Fibroblast of skin of left quadriceps (primary cell): ENCODE measurements around the gene RAB1B.
"Not testable (repeated sequence)": the region's sequence is repeated elsewhere in the genome, so short reads cannot be mapped to it uniquely, and the experiment has no call there.

Source experiments
- DNase-seq, 2 experiments: peaks; one replicate each; pipeline ENCODE4 v3.0.0-alpha.2; 2013; ENCODE audit warnings: low read depth in 2 of 2

RAB1B gene

DNA sequence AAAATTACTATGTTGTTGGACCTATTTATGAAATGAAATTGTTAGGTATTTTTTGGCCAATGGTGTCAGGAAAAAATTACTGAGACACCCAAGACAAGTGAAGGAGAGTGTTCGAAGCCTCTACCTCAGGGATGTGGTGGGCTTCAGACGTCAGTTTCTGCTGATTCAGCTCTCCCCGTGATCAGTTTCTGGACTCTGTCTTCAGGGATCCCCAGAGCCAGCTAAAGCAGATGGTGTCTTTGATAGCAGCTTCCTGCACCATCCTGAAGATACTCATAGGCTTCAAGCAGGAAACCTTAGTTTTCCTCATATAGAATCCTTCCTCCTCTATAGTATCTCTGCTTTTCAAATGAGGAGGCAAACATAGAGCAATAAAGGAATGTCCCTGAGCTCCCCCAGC, 41.0 kb downstream of the RAB1B start:
- DNase-seq = no peak

DNA sequence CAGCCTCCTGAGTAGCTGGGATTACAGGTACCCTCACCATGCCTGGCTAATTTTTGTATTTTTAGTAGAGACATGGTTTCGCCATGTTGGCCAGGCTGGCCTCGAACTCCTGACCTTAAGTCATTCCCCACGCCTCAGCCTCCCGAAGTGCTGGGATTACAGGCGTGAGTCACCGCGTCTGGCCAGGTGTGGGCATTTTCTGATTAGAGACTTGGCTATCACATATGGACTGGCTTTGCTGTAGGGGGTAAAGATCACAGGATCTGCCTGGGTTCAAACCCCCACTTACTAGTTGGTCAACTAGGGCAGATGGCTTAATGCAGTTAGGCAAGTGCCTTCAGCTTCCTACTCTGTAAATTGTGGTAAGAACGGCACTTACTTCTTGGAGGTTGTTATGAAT, 41.9 kb downstream of the RAB1B start:
- no peak for DNase-seq

DNA sequence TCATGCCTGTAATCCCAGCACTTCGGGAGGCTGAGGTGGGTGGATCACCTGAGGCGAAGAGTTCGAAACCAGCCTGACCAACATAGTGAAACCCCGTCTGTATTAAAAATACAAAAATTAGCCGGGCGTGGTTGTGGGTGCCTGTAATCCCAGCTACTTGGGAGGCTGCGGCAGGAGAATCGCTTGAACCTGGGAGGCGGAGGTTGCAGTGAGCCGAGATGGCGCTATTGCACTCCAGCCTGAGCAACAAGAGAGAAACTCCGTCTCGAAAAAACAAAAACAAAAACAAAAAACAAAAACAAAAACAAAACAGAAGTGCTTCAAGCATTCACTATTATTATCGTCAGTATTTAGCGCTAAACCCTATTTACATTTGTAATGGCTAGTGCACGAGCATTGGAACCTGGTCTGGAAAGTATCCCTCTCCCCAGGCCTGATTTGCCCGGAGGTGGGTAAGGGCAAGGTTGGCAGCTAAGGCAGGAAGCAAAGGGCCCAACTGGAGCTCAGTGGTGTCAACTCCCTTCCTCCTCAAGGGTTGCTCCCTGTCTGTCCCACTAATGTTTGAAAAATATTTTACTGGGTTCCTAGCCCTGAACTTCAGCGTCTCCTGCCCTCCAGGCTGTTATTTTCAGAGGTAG, 42.5 kb downstream of the RAB1B start:
- DNase-seq = not testable (repeated sequence)

DNA sequence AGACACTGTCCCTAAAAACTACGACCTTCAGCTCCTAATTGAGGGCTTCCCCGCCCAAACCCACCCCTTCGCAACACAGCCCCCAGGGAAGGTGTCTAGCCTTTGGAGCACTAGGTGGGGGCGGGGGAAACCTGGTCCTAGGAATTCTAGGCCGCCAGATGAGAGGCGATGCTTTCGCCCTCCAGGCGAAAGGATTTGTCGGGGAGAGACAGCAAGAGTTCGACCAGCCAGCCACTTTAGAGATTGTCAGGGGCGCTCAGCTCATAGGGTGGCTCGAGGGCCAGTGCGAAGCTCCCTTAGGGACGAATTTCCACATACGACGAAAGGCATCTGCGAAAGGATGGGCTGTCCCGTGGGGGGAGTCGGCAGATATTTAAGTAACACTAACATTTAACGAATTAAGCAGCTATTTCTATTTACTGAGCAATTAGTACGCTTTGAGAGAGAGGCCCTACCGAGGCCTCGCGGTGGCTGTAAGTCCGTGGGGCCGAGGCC, 43.1 kb downstream of the RAB1B start:
- no peak for DNase-seq

DNA sequence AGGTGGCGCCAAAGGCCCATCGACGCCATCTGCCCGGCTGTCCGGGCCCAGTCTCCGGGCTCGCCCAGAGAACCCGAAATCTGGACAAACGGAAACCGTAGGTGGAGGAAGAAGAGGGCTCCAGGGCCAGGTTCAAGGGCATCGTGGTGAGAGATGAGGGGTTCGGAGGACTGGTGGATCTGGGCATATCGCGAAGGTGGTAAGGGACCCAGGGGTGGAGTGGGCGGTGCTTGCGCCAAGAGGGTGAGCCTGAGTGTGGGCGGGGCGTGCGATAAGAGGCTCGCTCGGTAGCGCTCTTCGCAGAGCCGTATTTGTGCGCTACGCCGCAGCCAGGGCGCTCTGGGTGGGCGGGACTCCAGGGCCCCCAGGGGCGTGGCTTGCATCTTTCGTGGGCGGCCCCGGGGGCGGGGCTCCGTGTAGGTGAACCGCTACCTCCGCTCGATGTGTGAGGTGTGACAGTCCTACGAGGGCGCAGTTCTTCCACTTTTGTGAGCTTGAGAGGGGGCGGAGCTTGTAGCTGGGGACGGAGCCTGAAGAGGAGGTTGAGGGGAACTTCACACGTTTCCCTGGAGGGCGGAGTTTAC, 43.6 kb downstream of the RAB1B start:
- DNase-seq = peak; percentile 78 to 83

DNA sequence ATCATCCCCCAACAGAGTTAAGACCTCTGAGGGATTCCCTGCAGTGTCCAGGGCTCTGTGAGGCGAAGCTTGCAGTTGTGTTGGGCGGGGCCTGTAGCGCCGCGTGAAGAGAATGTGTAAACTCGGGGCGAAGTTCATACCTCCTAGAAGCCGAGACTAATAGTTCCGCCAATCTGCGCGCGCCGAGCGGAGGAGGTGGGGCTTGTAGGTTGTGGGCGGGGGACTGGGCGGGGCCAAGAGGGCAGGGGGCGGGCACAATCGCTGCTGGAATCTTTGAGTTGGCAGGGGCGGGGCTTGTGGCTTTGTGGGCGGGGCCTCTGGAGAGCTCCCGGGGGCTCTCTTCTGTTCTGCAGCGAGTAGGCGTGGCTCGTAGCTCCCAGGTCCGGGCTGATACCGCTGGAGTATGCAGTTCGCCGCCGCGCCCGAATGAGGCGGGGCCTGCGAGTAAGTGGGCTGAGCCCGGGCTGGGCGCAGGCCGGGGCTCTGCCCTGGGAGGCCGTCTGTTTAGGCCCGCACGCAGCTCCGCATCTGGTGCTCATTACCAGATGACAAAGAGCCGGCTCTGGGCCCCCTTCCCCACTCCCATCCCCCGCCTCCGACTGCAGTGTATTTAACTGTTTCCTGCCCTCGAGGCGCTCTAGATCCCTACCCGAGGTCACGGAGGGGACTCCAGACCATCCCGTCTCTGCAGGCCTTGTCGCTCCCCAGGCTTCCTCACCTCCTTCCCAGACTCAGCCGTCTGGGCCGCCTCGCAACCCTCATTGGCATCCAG, 44.3 kb downstream of the RAB1B start:
- DNase-seq = peak; percentile 99

DNA sequence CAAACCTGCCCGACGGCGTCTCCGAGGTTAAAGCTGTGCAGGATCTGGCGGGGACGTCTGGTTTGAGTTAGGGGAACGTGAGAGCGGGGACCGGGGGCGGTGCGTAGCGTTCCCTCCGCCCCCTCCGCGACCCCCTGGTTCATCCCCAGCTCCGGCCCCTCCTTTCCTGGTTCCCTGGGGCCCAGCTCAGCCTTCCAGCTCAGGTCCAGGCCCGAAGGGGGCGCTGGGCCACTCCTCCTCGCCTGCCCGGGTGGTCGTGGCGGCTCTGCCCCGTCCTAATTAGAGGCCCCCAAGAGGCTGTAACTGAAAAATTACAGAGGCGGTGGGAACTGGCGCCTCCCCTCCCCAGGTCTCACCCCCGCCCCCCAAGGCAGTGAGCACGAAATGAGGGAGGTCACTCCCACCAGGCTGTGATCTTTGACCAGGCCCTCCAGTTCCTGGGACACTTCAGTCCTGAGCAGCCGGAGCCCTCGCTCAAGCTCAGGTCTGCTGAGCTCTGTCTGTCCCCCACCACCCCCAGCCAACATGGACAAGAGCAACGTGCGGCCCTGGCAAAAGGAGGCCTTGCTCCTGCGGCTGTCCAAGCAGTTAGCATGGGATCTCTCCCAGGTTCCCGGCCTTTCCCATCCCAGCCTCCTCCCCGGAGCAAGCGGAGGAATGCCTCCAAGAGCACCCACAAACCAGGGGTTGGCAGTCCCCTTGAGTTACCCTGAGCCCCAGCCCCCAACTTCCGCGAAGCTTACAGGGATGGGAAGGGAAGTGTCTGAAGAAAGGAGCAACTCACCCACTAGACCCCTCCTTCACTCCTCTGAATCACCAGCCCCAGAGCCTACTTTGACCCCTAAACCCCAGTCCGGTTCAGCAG, 45.1 kb downstream of the RAB1B start:
- DNase-seq = no peak

DNA sequence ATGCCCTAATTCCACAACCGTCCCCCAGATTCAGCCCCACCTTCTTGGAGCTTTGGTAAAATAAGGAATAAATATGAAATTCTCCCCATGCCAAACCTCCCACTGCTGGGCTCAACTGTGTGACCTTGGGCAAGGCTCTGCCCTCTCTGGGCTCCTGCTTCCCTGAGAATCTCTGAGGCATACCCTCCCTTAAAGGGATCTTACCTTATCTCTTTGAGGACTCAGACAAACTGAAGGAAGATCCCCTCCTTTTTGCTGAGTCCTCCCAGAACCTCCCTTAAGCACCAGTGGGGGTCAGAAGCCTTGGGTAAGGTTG, 45.7 kb downstream of the RAB1B start:
- no peak for DNase-seq

DNA sequence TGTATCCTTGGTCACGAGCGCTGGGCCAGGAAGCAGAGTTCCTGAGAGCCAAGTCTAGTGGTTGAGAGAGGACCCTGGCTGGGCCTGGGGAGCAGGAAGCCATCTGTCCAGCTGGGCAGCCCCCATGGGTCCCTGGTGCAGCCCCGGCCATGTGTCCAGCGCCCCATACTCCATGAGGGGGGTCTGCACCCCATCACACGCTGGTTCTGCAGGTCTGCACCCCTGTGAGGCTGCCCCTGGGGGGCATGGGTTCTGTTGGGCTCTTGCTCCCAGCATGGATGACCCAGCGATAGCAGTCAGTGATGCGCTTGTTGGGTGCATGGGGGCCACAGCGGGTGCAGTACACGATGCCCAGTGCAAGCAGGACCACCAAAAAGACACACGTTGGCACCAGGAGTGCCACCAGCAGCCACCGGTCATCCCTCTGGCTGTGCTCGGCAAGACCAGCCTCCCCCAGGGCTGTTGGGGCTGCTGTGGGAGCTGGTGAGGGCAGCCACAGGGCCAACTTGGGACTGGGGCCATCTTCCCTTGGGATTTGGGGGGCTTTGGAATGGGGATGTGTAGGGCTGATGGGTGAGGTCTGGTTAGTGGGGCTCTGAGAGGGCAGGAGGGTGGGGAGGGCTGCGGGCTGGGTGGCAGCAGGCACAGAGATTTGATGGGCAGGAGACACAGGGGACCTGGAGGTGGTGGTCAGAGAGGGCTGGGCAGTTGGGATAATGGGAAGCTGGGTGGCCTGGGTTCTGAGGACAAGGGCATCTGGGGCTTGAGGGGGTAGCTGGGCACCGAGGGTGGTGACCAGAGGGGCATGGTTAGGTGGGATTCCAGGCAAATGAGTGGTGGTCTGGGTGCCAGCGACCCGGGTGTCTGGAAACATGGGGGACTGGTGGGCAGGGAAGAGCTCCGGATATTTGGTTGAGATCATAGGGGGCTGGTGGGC, 46.4 kb downstream of the RAB1B start:
- no peak for DNase-seq

DNA sequence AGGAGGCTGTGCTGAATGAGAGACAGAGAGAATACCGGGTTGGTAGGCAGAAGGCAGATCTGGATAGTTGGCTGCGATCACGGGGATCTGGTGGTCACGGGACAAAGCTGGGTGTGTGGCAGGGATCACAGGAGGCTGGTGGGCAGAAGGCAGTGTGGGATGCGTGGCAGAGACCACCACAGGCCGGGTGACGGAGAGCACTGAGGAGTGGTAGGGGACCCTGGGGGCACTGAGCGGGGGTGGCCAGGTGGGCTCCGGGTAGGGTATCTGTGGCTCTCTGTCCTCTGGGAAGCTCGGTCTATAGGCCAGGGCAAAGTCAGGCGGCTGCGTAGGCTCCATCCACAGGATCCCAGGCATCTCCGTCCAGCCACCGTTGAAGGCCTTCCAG, 47.1 kb downstream of the RAB1B start:
- no peak for DNase-seq

DNA sequence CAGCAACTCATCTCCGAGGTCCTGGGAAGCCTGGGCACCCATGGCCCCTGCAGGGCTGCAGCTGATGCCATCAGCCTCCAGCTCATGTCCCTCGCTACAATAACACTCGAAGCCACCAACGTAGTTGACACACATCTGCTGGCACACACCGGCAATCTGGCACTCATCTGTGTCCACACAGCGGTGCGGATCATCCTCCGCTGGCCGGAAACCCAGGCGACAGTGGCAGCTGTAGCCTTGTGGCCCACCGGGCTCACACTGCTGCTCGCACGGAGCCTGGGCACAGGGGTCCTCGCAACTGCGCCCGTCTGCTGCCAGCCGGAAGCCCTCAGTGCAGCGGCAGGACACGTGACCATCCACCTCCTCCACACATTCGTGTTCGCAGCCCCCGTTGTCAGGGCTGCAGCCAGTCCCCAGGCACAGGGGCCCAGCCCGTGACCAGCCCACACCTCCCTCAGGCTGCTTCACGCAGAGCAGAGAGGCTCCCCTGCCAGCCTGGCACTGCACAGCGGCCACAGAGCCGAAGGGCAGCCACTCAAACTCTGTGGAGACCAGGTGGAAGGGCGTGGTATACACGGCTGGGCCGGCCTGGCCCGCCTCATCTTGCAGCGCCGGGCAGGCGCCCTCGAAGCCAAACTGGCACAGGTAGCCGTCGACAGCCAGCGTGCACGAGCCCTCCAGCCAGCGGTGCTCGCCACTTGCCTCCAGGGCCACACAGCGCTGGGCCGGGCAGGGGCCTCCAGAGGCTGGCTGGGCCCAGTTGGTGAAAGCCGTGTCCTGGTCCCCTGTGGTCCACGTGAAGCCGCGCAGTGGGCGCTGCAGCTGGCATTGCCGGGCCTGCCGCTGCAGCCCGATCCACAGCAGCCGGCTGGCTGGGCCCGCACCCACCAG, 47.7 kb downstream of the RAB1B start:
- no peak for DNase-seq

DNA sequence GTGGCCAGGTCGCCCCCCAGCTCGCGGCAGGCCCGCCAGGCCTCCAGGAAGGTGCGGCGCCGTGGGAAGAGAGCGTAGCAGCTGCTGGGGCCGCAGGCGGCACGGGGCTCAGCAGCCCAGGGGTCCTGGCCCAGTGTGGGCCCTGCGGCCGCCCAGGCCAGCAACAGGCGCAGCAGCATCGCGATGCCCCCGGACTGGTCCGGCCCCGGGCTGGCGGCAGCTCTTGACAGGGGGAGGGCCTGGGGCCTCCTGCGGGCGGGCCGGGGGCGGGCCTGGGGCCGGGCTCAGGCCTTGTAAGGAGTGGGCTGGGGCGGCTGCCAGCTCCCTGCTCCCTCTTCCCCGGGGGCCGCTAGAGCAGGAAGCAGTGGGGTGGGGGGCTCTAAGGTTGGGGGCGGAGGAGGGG, 48.4 kb downstream of the RAB1B start, which contains the start of gene CD248:
TSS of gene CD248 (minus strand) at position 196 of the 403 bp plus-strand sequence. CDS start at position 179, 17 bp downstream.
- DNase-seq = peak; percentile 80 to 88

DNA sequence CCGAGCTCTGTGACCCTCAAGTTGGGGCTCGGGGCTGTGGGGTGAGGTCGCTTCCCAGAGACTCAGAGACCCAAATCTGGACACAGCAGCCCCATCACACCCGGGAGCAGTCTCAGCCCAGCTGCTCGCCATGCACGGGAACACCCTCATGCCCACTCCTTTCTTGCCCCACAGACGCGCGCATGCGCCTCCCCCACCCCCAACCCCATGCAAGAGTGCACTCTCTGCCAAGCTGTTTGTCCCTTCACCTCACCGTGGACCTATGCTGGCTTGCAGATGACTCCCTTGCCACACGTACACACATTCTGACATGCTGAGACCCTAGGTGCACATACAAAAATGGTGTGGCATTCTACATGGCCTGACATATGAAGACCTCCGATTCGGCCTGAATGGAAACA, 48.9 kb downstream of the RAB1B start:
- peak in 1 of 2 experiments; percentile 63 for DNase-seq

DNA sequence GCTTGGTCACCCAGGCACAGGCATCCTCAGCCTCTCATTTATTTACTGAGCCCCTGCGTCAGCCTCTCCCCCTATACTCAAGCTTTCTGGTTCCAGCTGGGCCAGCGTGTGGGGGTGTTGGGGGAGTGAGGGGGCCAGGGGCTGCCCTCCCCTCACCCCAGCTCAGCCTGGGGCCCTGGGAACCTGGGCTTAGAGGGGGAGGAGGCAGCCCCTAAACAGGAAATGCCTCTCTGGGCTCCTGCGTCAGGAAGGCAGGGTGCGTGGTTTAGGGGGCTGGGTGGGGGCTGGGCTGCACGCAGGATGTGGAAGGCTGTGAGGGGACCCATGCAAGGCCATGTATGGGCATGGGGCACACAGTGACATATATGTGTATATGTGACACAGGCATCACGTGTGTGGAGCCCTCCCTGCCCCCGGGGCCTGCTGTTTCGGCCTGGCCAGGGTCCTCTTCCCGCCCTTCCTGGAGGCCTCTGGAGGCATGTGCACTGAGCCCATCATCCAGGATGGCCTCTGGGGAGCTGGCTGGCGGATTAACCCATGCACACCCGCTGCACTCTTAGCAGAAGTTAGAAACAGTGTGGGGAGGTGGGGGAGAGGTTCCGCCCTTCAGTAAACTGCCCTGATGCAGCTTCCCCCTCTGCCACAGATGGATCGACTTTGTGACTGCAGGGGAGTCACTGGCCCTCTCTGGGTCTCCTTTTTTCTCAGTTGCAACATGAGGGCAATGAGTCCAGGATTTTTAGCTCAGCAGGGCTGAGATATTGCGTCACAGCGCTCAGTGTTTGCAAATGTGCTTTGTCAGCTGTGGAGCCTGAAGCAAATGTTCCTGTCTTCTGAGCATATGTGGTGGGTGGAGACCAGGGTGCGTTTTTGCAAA, 49.5 kb downstream of the RAB1B start:
- DNase-seq = peak; percentile 84 to 87

DNA sequence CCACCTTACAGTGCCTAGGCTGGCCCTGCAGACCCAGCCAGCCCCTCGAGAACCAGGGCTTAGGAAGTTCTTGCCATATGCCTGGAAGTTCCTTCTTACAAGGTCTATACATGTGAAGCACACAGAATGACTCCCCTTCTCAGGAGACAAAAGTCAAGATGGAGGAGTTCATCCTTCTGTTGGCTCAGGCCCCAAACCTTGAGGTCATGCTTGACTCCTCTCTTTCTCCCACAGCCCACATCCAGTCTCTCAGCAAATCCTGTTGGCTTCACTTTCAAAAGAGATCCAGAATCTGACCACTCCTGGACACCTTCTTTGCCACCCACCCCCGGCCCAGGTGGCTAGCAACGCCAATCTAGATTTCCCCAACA, 50.1 kb downstream of the RAB1B start:
- DNase-seq = no peak

DNA sequence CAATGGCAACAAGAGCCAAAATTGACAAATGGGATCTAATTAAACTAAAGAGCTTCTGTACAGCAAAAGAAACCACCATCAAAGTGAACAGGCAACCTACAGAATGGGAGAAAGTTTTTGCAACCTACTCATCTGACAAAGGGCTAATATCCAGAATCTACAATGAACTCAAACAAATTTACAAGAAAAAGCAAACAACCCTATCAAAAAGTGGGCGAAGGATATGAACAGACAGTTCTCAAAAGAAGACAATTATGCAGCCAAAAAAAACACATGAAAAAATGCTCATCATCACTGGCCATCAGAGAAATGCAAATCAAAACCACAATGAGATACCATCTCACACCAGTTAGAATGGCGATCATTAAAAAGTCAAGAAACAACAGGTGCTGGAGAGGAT, 51.9 kb downstream of the RAB1B start:
- DNase-seq = not testable (repeated sequence)

DNA sequence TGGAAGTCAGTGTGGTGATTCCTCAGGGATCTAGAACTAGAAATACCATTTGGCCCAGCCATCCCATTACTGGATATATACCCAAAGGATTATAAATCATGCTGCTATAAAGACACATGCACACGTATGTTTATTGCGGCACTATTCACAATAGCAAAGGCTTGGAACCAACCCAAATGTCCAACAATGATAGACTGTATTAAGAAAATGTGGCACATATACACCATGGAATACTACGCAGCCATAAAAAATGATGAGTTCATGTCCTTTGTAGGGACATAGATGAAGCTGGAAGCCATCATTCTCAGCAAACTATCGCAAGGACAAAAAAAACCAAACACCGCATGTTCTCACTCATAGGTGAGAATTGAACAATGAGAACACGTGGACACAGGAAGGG, 52.3 kb downstream of the RAB1B start:
- DNase-seq = not testable (repeated sequence)

DNA sequence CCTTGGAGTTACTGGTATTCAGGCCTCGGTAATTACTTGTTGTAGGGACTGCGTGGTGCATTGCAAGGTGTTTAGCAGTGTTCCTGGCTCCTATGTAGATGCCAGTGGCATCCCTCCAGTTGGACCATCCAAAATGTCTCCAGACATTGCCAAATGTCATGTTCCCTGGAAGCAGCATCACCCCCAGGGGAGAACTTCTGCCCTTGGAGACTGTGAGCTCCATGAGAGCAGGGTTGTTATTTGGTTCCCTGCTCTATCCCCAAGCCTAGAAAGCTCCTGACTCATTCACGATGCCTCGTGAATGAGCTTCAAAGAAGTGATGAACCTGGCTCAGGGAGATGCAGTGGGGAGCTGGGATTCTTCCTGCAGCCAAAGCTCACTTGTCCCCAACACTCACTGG, 53.2 kb downstream of the RAB1B start:
- no peak for DNase-seq
